Hippocampal formation (tissue), 2 donors: ENCODE data around the gene KANSL2.
"Not testable (repeated sequence)": the region's sequence is repeated elsewhere in the genome, so short reads cannot be mapped to it uniquely, and the experiment has no call there.

Experiments
- DNase-seq, 2 donors: peaks; one replicate each; lab custom pipeline; 2025; lab: John Stamatoyannopoulos, UW

The KANSL2 gene

DNA sequence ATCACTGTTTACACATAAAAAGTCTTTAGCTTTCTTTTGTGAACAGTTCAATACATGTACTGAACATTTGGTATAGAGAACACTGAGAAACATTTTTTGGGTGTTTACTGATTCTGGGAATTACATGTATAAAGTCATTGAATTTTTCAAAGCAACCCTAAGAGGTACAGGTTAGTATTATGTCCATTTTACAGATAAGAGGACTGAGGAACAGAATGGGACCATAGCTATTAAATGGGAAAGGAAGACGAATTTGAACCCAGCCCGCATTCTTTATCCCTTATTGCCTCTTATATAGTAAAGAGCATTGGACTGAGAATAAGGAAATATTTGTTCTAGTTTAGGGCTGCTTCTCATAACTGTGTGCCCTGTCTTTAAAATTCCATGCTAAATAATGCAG is 889 bp upstream of the KANSL2 start:
- DNase-seq, result no peak

GRCh38 chr12:48682533-48682905 is 481 bp upstream of the KANSL2 start:
- not testable (repeated sequence) for DNase-seq

- no peak for DNase-seq
These were observed 684 bp downstream of the KANSL2 start for GRCh38 chr12:48681399-48681709.

GRCh38 chr12:48680861-48681260 is 1.2 kb downstream of the KANSL2 start:
- no peak for DNase-seq

DNA sequence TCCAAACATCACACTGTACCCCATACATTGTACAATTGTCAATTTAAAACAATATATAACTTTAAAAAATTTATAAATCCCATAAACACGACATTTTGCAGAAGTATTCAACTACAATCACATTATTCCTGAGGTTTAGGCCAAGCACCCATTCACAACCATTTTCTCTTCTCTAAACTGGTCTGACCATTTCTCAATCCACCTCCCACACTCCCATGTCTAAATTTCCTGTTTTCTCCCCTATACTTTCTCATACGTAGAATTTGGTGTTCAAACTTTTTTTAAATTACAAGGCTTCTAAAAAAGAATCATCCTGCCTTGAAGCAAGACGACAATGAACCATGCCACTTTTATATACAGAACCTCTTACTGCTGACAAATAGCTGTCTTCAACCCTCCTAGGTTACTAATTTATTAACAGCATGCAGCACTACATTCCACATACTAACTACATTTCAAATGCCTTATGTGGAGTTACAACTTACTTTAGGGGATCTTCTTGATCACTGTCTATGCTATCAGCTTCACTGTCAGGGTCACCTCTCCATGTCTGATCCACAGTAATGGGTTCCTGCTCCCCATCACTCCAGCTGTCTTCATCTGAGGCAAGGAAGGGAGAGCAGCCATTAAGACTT is 3.4 kb downstream of the KANSL2 start:
- DNase-seq, result no peak

- DNase-seq, result no peak
These were observed 10.7 kb downstream of the KANSL2 start for GRCh38 chr12:48671231-48671856.

DNA sequence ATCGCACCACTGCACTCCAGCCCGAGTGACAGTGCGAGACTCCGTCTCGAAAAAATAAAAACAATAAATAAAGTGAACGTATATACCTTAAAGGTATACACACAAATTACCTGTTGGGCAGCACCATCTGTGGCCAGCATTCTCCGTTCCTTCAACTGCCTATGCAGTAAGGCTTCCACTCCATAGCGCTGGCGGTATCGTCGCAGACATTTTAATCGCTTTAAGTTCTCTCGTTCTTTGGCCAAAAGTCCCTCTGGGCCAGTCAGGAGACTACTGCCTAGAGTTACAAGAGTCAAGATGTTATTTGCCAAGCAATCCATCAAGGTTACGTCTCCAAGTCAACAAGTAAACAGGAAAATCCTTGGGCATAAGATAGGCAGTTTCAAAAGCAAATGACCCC is 13.0 kb downstream of the KANSL2 start:
- no peak for DNase-seq

DNA sequence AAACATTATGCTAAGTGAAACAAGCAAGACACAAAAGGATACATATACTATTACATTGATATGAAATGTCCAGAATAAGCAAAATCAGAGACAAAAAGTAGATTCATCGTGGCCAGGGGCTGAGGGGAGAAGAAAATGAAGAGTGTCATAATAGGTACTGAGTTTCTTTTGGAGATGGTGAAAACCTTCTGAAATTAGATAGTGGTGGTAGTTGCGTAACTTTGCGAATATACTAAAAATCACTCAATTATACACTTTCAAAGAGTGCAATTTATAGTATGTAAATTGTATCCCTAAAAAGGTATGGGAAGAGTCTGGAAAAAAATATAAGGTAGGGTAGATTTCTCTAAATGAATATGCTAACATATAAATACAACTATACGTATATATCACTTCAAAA is 22.2 kb downstream of the KANSL2 start:
- no peak for DNase-seq

DNA sequence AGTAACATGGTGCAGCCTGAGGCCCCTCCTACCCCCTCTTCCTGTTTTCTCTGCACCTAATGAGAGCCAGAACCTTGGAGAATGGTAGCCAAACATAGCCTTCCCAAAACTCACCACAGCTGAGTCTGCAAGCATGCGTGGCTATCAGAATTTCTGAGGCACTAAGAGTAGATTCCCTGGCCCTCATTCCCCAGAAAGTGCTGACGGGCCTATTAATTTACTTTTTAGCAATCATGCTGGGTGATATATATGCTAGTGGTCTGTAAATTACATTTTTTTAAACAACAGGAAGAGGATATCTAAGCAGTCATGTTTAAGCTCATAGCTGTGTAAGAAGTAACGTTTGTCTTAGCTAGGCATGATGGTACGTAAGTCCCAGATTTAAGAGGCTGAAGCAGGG is 30.4 kb downstream of the KANSL2 start:
- no peak for DNase-seq

GRCh38 chr12:48645354-48645753 is 36.7 kb downstream of the KANSL2 start:
- not testable (repeated sequence) for DNase-seq

DNA sequence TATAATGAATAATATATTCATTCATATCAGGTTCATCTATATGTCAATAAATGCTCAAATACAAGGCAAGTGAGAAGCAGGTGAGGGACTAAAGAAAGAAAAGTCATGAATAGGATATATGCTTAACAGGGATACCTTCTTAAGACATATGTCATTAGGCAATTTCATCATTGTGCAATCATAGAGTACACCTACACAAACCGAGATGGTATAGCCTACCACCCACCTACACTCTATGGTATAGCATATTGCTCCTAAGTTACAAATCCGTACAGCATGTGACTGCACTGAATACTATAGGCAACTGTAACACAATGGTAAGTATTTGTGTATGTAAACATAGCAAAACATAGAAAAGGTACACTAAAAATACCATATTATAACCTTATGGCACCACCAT is 39.0 kb downstream of the KANSL2 start:
- DNase-seq, result no peak

DNA sequence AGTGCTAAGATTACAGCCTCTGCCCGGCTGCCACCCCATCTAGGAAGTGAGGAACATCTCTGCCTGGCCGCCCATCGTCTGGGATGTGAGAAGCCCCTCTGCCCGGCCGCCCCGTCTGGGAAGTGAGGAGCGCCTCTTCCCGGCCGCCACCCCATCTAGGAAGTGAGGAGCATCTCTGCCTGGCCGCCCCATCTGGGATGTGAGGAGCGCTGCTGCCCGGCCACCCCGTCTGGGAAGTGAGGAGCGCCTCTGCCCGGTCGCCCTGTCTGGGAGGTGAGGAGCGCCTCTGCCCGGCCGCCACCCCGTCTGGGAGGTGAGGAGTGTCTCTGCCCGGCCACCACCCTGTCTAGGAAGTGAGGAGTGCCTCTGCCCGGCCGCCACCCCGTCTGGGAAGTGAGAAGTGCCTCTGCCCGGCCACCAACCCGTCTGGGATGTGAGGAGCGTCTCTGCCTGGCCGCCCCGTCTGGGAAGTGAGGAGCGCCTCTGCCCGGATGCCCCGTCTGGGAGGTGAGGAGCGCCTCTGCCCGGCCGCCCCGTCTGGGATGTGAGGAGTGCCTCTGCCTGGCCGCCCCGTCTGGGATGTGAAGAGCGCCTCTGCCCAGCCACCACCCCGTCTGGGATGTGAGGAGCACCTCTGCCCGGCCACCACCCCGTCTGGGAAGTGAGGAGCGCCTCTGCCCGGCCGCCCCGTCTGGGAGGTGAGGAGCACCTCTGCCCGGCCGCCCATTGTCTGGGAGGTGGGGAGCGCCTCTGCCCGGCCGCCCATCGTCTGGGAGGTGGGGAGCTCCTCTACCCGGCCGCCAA is 40.1 kb downstream of the KANSL2 start:
- not testable (repeated sequence) for DNase-seq

DNA sequence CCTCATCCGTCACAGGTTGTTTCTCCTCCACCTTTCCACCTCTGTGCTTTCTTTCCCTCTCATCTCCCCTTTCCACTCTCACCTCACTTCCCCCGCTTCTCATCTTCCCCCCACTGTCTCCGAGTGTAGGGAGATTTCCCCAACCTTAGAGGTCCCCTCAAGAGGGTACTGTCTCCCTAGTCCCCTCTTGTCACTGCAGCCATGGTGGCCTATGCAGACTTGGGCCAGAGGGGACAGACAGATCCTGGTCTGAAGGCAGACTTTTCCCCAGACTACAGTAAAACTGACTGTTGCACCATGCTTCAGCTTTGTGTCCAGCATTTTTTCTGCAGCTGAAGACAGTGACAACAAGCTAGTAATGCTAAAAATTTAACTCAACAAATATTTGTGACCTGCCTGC is 41.2 kb downstream of the KANSL2 start:
- DNase-seq, result no peak

GRCh38 chr12:48640428-48640827 is 41.6 kb downstream of the KANSL2 start:
- no peak for DNase-seq

- DNase-seq, result no peak
These were observed 51.0 kb downstream of the KANSL2 start for GRCh38 chr12:48631071-48631470.

DNA sequence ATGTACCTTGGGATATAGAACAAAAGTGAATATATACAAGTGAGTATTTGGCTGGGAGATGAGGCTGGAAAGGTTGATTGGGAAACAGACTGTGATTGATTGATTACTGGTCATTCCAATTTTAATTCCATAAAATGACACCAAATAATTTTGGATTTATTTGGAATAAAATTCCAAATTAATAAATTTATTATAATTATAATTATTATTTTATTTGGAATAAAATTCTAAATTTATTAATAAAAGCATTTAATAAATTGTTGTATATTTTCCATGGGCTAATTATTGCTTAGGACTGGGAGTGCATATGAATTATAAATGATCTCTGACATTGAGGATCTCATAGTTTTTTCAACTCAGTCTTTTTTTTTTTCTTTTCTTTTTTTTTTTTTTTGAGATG is 51.7 kb downstream of the KANSL2 start:
- DNase-seq, result no peak

GRCh38 chr12:48629541-48629940 is 52.5 kb downstream of the KANSL2 start:
- DNase-seq, result no peak

GRCh38 chr12:48627556-48627955 is 54.5 kb downstream of the KANSL2 start:
- DNase-seq, result no peak

GRCh38 chr12:48622997-48623396 is 59.0 kb downstream of the KANSL2 start:
- DNase-seq, result not testable (repeated sequence)

GRCh38 chr12:48618541-48618940 is 63.5 kb downstream of the KANSL2 start:
- DNase-seq, result peak; percentile 52

- DNase-seq, result no peak
These were observed 66.4 kb downstream of the KANSL2 start for GRCh38 chr12:48615681-48616080.

DNA sequence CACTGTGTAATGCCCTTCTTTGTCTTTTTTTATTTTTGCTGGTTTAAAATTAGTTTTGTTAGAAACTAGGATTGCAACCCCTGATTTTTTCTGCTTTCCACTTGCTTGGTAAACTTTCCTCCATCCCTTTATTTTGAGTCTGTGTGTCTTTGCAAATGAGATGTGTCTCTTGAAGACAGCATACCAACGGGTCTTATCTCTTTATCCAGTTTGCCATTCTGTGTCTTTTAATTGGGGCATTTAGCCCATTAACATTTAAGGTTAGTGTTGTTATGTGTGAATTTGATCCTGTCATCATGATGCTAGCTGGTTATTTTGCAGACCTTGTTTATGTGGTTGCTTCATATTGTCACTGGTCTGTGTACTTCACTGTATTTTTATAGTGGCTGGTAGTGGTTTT is 68.7 kb downstream of the KANSL2 start:
- no peak for DNase-seq
